Stimulated activated naive CD8-positive, alpha-beta T cell treated with anti-CD3 and anti-CD28 coated beads, Interleukin-15, amount 100 ng/mL, for 72 hours (primary cell): ENCODE results near the gene FOXP1.

Experiments used
- ATAC-seq: fragments of 150-1000 bp; cut with Tn5 transposase; 2 replicates; pipeline ENCODE4 v1.10.0; 2021; ENCODE audit warnings: mild to moderate bottlenecking, moderate library complexity
- DNase-seq, 2 donors: peaks; one replicate each; pipeline ENCODE4 v3.0.0; 2021 to 2022
- H3K27ac Mint-ChIP-seq, 2 donors: one replicate each; pipeline ENCODE4 v1.8.0; 2022; ENCODE audit warnings: mild to moderate bottlenecking in 2 of 2, mixed read lengths in 2 of 2, moderate library complexity in 2 of 2
- H3K27me3 Mint-ChIP-seq: one replicate; pipeline ENCODE4 v1.8.0; 2022; ENCODE audit warnings: mixed read lengths
- H3K4me1 Mint-ChIP-seq: one replicate; pipeline ENCODE4 v1.8.0; 2022; ENCODE audit warnings: mild to moderate bottlenecking, mixed read lengths
- H3K4me3 Mint-ChIP-seq, 2 donors: one replicate each; pipeline ENCODE4 v1.8.0; 2022; ENCODE audit warnings: mild to moderate bottlenecking in 2 of 2, mixed read lengths in 2 of 2, moderate library complexity in 1 of 2
- H3K9me3 Mint-ChIP-seq, 2 donors: one replicate each; pipeline ENCODE4 v1.8.0; 2022; ENCODE audit warnings: mixed read lengths in 2 of 2

The FOXP1 gene

GRCh38 chr3:71581457-71582035, 2.0 kb downstream of the FOXP1 start:
- ATAC-seq: peak; percentile 19
- Mint-ChIP-seq H3K4me1 (peaks cover 60% of the 10 kb centered on the region), H3K9me3 (no peaks in the 10 kb centered on the region), H3K4me3 (peak overlapping the region; percentile 95 to 97), H3K27me3 (no peaks in the 10 kb centered on the region), H3K27ac (peak overlapping the region; percentile 99 to 100)
- peak; percentile 43 to 53 for DNase-seq

- no peak for ATAC-seq
- Mint-ChIP-seq H3K9me3 (no peaks in the 10 kb centered on the region), H3K4me3 (peak overlapping the region; percentile 95 to 97), H3K4me1 (peaks cover 53% of the 10 kb centered on the region), H3K27me3 (no peaks in the 10 kb centered on the region), H3K27ac (peak overlapping the region; percentile 99 to 100)
- DNase-seq: no peak
These were observed 2.7 kb downstream of the FOXP1 start for GRCh38 chr3:71580636-71581456.

GRCh38 chr3:71579935-71580406, 3.6 kb downstream of the FOXP1 start:
- Mint-ChIP-seq H3K4me1 (peaks cover 44% of the 10 kb centered on the region), H3K9me3 (no peaks in the 10 kb centered on the region), H3K27ac (peak overlapping the region in 1 of 2 donors; percentile 100), H3K4me3 (peak overlapping the region; percentile 95 to 97), H3K27me3 (no peaks in the 10 kb centered on the region)
- DNase-seq (no peak), ATAC-seq (no peak)

- DNase-seq (no peak), ATAC-seq (no peak)
- H3K9me3 Mint-ChIP-seq: no peaks in the 10 kb centered on the region
- peak overlapping the region; percentile 95 to 97 for H3K4me3 Mint-ChIP-seq
- no peak overlapping the region for H3K27ac Mint-ChIP-seq
- H3K27me3 Mint-ChIP-seq: no peaks in the 10 kb centered on the region
- H3K4me1 Mint-ChIP-seq: peaks cover 39% of the 10 kb centered on the region
These were observed 4.1 kb downstream of the FOXP1 start for GRCh38 chr3:71579326-71579934.

- H3K4me3 Mint-ChIP-seq: no peak overlapping the region
- H3K4me1 Mint-ChIP-seq: peaks cover 34% of the 10 kb centered on the region
- no peaks in the 10 kb centered on the region for H3K27me3 Mint-ChIP-seq
- ATAC-seq: no peak
- H3K27ac Mint-ChIP-seq: no peak overlapping the region
- DNase-seq: no peak
- H3K9me3 Mint-ChIP-seq: no peaks in the 10 kb centered on the region
These were observed 5.3 kb downstream of the FOXP1 start for GRCh38 chr3:71578054-71578751.

DNA sequence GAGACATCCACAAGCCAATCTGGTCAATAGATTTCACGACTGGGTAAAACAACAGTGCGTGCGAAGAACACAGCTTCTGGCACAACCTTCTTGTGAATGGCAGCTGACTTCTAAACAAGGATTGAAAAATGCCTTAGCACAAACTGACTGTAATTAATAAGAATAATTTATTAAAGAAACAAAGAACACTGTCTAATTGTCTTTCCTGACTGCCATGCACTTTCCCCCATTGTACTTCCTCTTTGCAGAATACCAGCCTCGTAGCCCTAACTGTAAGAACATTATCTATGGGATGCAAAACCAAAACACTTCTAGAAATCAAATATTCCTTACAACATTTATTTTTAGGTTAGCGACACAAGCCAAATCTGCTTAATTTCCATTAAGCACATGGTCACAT, 6.5 kb downstream of the FOXP1 start:
- Mint-ChIP-seq H3K4me1 (peaks cover 34% of the 10 kb centered on the region), H3K9me3 (no peaks in the 10 kb centered on the region), H3K27ac (no peak overlapping the region), H3K27me3 (no peaks in the 10 kb centered on the region), H3K4me3 (no peak overlapping the region)
- ATAC-seq (no peak), DNase-seq (no peak)

DNA sequence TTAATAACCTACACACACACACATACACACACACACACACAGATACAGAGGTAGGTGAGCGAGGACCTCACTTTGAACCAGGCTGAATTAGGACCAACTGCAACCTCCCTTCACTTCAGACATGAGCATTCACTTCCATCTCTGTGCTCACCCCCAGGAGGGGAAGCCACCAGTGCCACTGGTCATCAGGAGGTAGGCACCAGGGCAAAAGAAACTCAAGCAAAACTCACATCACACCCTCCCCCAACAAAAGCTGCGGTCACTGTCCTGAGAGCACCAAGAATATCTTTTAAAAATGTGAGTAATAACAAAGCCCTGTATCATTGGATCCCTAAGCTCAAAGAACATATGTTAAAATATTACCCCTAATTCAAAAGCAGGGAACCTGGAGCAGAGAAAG, 8.1 kb downstream of the FOXP1 start:
- Mint-ChIP-seq H3K27me3 (no peaks in the 10 kb centered on the region), H3K4me3 (no peak overlapping the region), H3K4me1 (peaks cover 27% of the 10 kb centered on the region), H3K9me3 (no peaks in the 10 kb centered on the region), H3K27ac (no peak overlapping the region)
- ATAC-seq (no peak), DNase-seq (no peak)

- Mint-ChIP-seq H3K4me1 (peaks cover 16% of the 10 kb centered on the region), H3K27me3 (no peaks in the 10 kb centered on the region), H3K9me3 (no peaks in the 10 kb centered on the region), H3K4me3 (no peak overlapping the region), H3K27ac (no peak overlapping the region)
- ATAC-seq (no peak), DNase-seq (no peak)
These were observed 10.3 kb downstream of the FOXP1 start for GRCh38 chr3:71573181-71573580.

DNA sequence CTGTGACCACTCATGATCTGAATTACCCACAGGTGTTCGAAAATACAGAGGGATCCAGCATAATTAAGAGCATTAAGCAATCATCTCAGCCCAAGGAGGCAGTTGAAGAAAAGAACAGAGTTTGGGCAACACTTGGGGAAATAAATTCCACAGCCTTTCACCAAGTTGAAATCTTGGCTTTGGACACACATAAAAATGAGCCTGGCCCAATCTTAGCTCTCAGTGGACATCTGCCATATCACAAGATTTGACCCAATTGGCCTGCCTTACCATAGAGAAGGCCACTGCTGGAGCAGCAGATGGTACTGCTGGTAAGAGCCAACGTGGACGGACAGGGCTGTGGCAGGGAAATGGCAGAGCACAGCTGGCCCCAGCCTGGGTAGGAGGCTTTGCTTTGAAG, 13.0 kb downstream of the FOXP1 start:
- H3K27ac Mint-ChIP-seq: no peak overlapping the region
- ATAC-seq (no peak), DNase-seq (no peak)
- no peaks in the 10 kb centered on the region for H3K9me3 Mint-ChIP-seq
- no peaks in the 10 kb centered on the region for H3K27me3 Mint-ChIP-seq
- no peak overlapping the region for H3K4me3 Mint-ChIP-seq
- H3K4me1 Mint-ChIP-seq: peaks cover 13% of the 10 kb centered on the region

DNA sequence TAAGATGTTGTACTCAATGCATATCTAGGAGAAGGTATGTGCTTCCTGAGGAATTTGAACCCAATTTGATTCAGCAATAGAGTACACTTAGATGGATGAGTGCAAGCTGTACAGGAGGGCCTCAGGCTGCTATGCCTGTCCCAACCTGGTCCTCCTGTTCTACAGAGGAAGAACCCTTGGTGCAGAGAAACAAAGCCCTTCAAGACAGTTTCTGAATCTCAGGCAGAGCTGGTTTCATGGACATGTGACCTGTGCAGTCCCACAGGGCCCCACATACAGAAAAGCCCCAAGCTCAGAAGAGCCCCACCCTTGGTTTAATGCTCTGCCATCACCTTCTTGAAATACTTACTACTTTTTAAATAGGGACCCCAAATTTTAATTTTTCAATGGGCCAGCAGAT, 15.3 kb downstream of the FOXP1 start:
- Mint-ChIP-seq H3K4me3 (no peak overlapping the region), H3K27ac (no peak overlapping the region)
- no peak for ATAC-seq

GRCh38 chr3:71566776-71567175, 16.8 kb downstream of the FOXP1 start:
- no peaks in the 10 kb centered on the region for H3K27me3 Mint-ChIP-seq
- no peak for DNase-seq
- no peaks in the 10 kb centered on the region for H3K9me3 Mint-ChIP-seq
- H3K4me1 Mint-ChIP-seq: peaks cover 20% of the 10 kb centered on the region
- no peak overlapping the region for H3K4me3 Mint-ChIP-seq
- no peak for ATAC-seq
- no peak overlapping the region for H3K27ac Mint-ChIP-seq

More for the DNA sequence above, 15.3 kb downstream of the FOXP1 start:
- DNase-seq: no peak
- Mint-ChIP-seq H3K27me3 (no peaks in the 10 kb centered on the region), H3K4me1 (peaks cover 20% of the 10 kb centered on the region), H3K9me3 (no peaks in the 10 kb centered on the region)

GRCh38 chr3:71565976-71566375, 17.6 kb downstream of the FOXP1 start:
- no peaks in the 10 kb centered on the region for H3K9me3 Mint-ChIP-seq

GRCh38 chr3:71565316-71565715, 18.2 kb downstream of the FOXP1 start:
- DNase-seq (no peak), ATAC-seq (no peak)
- no peaks in the 10 kb centered on the region for H3K9me3 Mint-ChIP-seq
- H3K4me3 Mint-ChIP-seq: no peak overlapping the region
- H3K27me3 Mint-ChIP-seq: no peaks in the 10 kb centered on the region
- peak overlapping the region in 1 of 2 donors; percentile 19 for H3K27ac Mint-ChIP-seq
- H3K4me1 Mint-ChIP-seq: peaks cover 20% of the 10 kb centered on the region

More at GRCh38 chr3:71565976-71566375, 17.6 kb downstream of the FOXP1 start:
- H3K4me1 Mint-ChIP-seq: peaks cover 20% of the 10 kb centered on the region
- no peak for DNase-seq
- H3K4me3 Mint-ChIP-seq: no peak overlapping the region
- no peak overlapping the region for H3K27ac Mint-ChIP-seq
- H3K27me3 Mint-ChIP-seq: no peaks in the 10 kb centered on the region
- ATAC-seq: no peak

DNA sequence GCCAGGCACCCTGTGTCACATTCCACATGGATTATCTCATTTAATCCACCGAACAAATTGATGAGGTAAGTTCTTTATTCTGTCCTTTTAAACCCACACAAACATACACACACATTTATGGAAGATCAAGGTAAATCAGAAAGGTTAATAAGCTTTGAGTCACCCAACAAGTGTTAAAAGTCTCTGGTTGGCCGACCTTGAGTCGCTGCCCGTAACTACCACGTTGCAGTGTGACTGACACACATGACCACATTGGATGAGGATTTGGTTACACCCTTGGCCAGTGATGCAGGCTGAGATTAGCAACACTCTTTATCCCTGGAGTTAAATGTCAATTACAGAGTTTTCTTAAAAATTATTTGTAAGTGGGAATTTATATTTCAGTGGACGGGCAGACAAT, 19.2 kb downstream of the FOXP1 start:
- H3K27me3 Mint-ChIP-seq: no peaks in the 10 kb centered on the region
- ATAC-seq (no peak), DNase-seq (no peak)
- no peak overlapping the region for H3K27ac Mint-ChIP-seq
- peaks cover 20% of the 10 kb centered on the region for H3K4me1 Mint-ChIP-seq
- H3K4me3 Mint-ChIP-seq: no peak overlapping the region
- no peaks in the 10 kb centered on the region for H3K9me3 Mint-ChIP-seq

DNA sequence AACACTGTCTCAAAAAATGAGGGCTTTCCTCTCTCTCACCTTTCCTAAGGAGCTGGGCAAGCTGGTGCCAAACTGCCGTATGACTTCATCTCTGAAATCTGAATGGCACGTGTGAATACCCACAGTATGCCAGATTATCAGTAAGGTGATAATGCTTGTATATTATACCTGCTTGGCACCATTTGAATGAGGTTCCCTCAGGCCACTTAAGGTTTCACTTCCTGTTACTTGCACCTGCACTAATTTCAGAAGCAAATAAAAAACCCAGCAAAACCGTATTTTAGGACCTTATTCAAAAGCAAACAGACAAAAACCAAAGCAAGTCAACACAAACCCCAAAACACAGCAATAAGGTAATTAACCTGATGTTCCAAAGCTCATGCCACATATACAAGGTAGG, 19.7 kb downstream of the FOXP1 start:
- no peak overlapping the region for H3K27ac Mint-ChIP-seq
- no peaks in the 10 kb centered on the region for H3K9me3 Mint-ChIP-seq
- H3K4me1 Mint-ChIP-seq: peaks cover 20% of the 10 kb centered on the region
- DNase-seq (no peak), ATAC-seq (no peak)
- H3K4me3 Mint-ChIP-seq: no peak overlapping the region
- no peaks in the 10 kb centered on the region for H3K27me3 Mint-ChIP-seq
